Colonic mucosa (tissue), 4 donors: ENCODE measurements around the gene PNPLA7. TPM values are rescaled to one million over a fixed set of nuclear protein-coding genes. Genes with fewer than 3 reads are reported as not detected.
A peak's percentile ranks its signal among the peaks of the same experiment; 100 is the strongest.

Source experiments
- DNase-seq: peaks from one replicate; pipeline ENCODE4 v3.0.0-alpha.2; 2020
- H3K27ac ChIP-seq: fragments of 200-600 bp; one replicate; pipeline ENCODE4 v1.8.0; 2021
- H3K27me3 ChIP-seq: fragments of 200-600 bp; one replicate; pipeline ENCODE4 v1.8.0; 2021
- H3K36me3 ChIP-seq: fragments of 200-600 bp; one replicate; pipeline ENCODE4 v1.8.0; 2021
- H3K4me1 ChIP-seq: fragments of 200-600 bp; one replicate; pipeline ENCODE4 v1.8.0; 2021; ENCODE audit warnings: mild to moderate bottlenecking
- H3K4me3 ChIP-seq: fragments of 200-600 bp; one replicate; pipeline ENCODE4 v1.8.0; 2021
- H3K9ac ChIP-seq, 2 donors: one replicate each; pipeline ENCODE4 v1.7.0; 2013; ENCODE audit warnings: control low read depth in 2 of 2, low read depth in 2 of 2, low read length in 2 of 2
- H3K9me3 ChIP-seq: fragments of 200-600 bp; one replicate; pipeline ENCODE4 v1.8.0; 2021
- intact Hi-C: fragments of 100-400 bp; cut with DNase I; formaldehyde crosslinking; loops from one replicate; pipeline ENCODE4 v1.14.1; 2022
- total RNA-seq, 2 donors: library from RNA; stranded (reverse); fragmentation: NEBNext Ultra II Directional in 1 of 2; extraction: Animal tissue kit (Norgen Biotek cat#: 25700) in 1 of 2; gene quantifications; one replicate each; pipeline ENCODE4 v1.2.1, GENCODE V29; 2021
- TF ChIP-seq, protein P1 (sequence below): fragments of 200-600 bp; IDR thresholded peaks from one replicate; pipeline ENCODE4 v1.8.0; 2022; ENCODE audit warnings: antibody characterized with exemption, mild to moderate bottlenecking
- donor health status: healthy.
- donor health status: DM: no; HTN: no; CAD: no.
- donor health status: DM: no; HTN: no; CAD: no.

PNPLA7 gene
- total RNA-seq, 2 donors from 2014 or later = 6.1 to 7.1 TPM

DNA sequence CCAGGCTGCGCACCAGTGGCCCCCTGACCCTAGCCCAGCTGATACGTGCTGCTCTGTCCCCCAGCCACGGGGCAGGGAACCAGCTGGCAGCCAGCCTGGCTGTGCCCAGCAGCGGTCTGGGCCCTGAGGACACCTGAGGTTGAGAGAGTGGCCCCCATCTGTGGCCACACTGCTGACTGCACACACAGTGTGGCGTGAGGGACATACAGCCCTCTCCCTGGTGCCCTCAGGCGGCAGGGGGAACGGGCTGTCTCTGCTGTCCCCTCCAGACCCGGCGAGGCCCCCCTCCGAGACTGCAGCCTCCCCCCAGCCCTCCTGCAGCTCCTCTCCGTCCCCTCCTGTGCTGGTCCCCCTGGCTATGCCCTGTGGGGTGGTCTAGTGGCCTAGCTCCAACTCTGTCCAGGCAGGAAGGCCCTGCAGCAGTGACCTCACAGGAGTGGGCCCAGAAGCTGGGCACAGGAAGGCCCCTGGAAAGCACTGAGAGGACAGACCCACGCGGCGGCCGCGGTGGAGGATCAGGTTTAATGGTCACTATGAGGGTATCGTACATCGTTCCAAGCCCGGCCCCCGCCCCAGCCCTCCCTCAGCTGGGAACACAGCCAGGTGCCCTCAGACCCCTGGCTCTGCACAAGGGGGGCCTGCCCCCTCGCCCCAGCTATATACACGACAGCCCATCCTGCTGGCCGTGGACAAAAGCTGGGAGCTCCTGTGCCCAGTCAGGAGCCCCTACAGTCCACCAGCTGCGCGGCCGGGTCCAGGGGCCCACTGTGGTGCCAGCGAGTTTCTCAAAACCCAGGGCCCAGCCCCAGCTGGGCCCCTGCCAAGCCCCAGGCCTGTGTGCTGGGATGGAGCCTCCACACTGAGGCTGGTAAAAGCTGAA, 102.2 kb downstream of the PNPLA7 start:
- TF ChIP-seq, protein P1, sequence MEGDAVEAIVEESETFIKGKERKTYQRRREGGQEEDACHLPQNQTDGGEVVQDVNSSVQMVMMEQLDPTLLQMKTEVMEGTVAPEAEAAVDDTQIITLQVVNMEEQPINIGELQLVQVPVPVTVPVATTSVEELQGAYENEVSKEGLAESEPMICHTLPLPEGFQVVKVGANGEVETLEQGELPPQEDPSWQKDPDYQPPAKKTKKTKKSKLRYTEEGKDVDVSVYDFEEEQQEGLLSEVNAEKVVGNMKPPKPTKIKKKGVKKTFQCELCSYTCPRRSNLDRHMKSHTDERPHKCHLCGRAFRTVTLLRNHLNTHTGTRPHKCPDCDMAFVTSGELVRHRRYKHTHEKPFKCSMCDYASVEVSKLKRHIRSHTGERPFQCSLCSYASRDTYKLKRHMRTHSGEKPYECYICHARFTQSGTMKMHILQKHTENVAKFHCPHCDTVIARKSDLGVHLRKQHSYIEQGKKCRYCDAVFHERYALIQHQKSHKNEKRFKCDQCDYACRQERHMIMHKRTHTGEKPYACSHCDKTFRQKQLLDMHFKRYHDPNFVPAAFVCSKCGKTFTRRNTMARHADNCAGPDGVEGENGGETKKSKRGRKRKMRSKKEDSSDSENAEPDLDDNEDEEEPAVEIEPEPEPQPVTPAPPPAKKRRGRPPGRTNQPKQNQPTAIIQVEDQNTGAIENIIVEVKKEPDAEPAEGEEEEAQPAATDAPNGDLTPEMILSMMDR = no peak
- H3K4me3 ChIP-seq = no peak overlapping the region
- H3K27me3 ChIP-seq = no peaks in the 10 kb centered on the region
- no peak overlapping the region for H3K27ac ChIP-seq
- DNase-seq = peak; percentile 18
- no peaks in the 10 kb centered on the region for H3K9me3 ChIP-seq
- H3K4me1 ChIP-seq = peaks cover 4% of the 10 kb centered on the region
- H3K36me3 ChIP-seq = no peaks in the 10 kb centered on the region
- no peak overlapping the region for H3K9ac ChIP-seq
- intact Hi-C loops = no loop called here

DNA sequence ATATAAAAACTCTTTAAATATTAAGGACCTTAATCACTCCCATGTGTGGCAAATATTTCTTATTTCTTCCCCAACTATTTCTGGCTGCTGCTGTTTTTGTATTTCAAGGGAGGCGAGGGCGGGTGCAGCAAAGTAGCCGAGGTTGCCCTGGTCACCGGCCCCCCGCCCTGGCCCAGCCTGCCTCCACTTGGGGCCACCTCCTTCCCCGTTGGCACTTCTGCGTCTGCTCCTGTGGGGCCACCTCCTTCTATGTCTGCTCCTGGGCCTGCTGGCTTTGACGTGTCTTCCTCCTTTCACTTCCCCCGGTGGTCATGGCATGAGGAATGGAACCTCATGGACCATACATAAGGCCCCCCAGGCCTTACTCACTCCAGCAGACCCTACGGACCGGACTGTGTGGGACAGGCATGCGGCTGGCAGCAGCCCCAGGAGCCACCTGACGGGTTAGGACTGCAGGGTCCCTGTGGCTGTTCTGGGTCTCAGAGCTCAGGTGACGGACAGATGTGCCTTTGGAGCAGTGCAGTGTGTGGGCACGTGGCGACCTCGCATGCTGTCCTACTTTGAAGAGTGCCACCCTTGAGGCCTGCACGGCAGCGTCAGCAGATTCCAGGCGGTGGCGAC, 103.2 kb downstream of the PNPLA7 start:
- no peak overlapping the region for H3K4me3 ChIP-seq
- H3K9ac ChIP-seq = no peak overlapping the region
- H3K36me3 ChIP-seq = no peaks in the 10 kb centered on the region
- TF ChIP-seq, protein P1 = no peak
- H3K27me3 ChIP-seq = no peaks in the 10 kb centered on the region
- intact Hi-C loops = no loop called here
- no peaks in the 10 kb centered on the region for H3K9me3 ChIP-seq
- H3K27ac ChIP-seq = no peak overlapping the region
- no peak for DNase-seq
- peaks cover 4% of the 10 kb centered on the region for H3K4me1 ChIP-seq

- H3K9me3 ChIP-seq = no peaks in the 10 kb centered on the region
- intact Hi-C loops = no loop called here
- H3K27me3 ChIP-seq = no peaks in the 10 kb centered on the region
- H3K27ac ChIP-seq = no peak overlapping the region
- TF ChIP-seq, protein P1 = no peak
- H3K9ac ChIP-seq = peak overlapping the region in 1 of 2 donors; percentile 19
- no peak overlapping the region for H3K4me3 ChIP-seq
- no peak for DNase-seq
- H3K36me3 ChIP-seq = no peaks in the 10 kb centered on the region
- H3K4me1 ChIP-seq = peaks cover 4% of the 10 kb centered on the region
Measured at GRCh38 chr9:137445930-137446431, 104.2 kb downstream of the PNPLA7 start.

DNA sequence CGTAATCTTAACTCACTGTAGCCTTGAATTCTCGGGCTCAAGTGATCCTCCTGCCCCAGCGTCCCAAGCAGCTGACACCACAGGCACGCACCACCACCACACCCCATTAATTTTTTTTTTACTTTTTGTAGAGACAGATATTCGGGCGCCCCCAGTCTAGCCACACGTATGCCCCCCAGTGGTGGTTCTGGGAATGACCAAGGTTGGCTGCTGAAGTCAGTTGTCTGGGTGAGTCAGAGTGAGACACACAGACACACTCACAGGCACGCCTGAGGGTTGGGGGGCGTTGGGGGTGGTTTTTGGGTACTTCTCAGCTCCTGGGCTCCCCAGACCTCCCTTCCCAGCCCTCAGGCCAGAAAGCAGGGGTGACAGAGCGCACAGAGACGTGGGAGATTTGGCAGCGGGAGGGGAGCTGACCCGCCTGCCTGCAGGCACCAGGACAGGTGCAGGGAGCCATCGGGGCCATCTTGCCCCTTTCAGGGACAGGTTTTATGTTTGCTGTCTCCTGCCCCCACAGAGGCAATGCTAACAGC, 104.9 kb downstream of the PNPLA7 start:
- H3K4me3 ChIP-seq = no peak overlapping the region
- no peak overlapping the region for H3K27ac ChIP-seq
- peak; percentile 93 for DNase-seq
- H3K4me1 ChIP-seq = peaks cover 4% of the 10 kb centered on the region
- H3K9me3 ChIP-seq = no peaks in the 10 kb centered on the region
- H3K27me3 ChIP-seq = no peaks in the 10 kb centered on the region
- intact Hi-C loops = no loop called here
- TF ChIP-seq, protein P1 = peak; percentile 86
- H3K9ac ChIP-seq = peak overlapping the region in 1 of 2 donors; percentile 19
- H3K36me3 ChIP-seq = no peaks in the 10 kb centered on the region

- DNase-seq = no peak
- intact Hi-C loops = no loop called here
- H3K36me3 ChIP-seq = no peaks in the 10 kb centered on the region
- H3K4me1 ChIP-seq = peaks cover 4% of the 10 kb centered on the region
- TF ChIP-seq, protein P1 = no peak
- no peak overlapping the region for H3K9ac ChIP-seq
- H3K4me3 ChIP-seq = no peak overlapping the region
- H3K27ac ChIP-seq = no peak overlapping the region
- no peaks in the 10 kb centered on the region for H3K9me3 ChIP-seq
- no peaks in the 10 kb centered on the region for H3K27me3 ChIP-seq
Measured at GRCh38 chr9:137444106-137444790, 106.0 kb downstream of the PNPLA7 start.
